Stromal cell of bone marrow (primary cell): ENCODE measurements around the gene IL20.

Source experiments
- DNase-seq: peaks from one replicate; pipeline ENCODE4 v3.0.0-alpha.2; 2012; ENCODE audit warnings: low read depth

Gene IL20

GRCh38 chr1:206904423-206905142 lies 39.2 kb downstream of the IL20 start:
- no peak for DNase-seq

GRCh38 chr1:206905295-206906164 lies 40.1 kb downstream of the IL20 start:
- peak; percentile 41 for DNase-seq

- DNase-seq, result no peak
Observed at GRCh38 chr1:206907304-206907991, 42.0 kb downstream of the IL20 start.

GRCh38 chr1:206908038-206908437 lies 42.6 kb downstream of the IL20 start:
- DNase-seq, result no peak

GRCh38 chr1:206909161-206909882 lies 43.9 kb downstream of the IL20 start:
- DNase-seq, result no peak

GRCh38 chr1:206909883-206910318 lies 44.5 kb downstream of the IL20 start:
- no peak for DNase-seq

- DNase-seq, result peak; percentile 66
Observed at GRCh38 chr1:206911064-206911663, 45.7 kb downstream of the IL20 start.

GRCh38 chr1:206912445-206913095 lies 47.1 kb downstream of the IL20 start:
- DNase-seq, result peak; percentile 63

- no peak for DNase-seq
Observed at GRCh38 chr1:206913766-206914537, 48.5 kb downstream of the IL20 start.

GRCh38 chr1:206915030-206915735 lies 49.8 kb downstream of the IL20 start:
- no peak for DNase-seq

GRCh38 chr1:206916000-206916709 lies 50.7 kb downstream of the IL20 start:
- no peak for DNase-seq

GRCh38 chr1:206918076-206918475 lies 52.7 kb downstream of the IL20 start:
- DNase-seq, result no peak
